H9 (cell line): ENCODE data around the gene INTS6L. TPM values are rescaled to one million over a fixed set of nuclear protein-coding genes. Genes with fewer than 3 reads are reported as not detected.

Source experiments
- DNase-seq: peaks from one replicate; pipeline ENCODE4 v3.0.0-alpha.2; 2017
- H2AFZ ChIP-seq: one replicate; pipeline ENCODE4 v1.6.1; 2013; ENCODE audit warnings: mild to moderate bottlenecking, low read length, control low read depth, moderate library complexity
- H2AK5ac ChIP-seq: 2 replicates; pipeline ENCODE4 v1.6.1; 2013; ENCODE audit warnings: low read length, control low read depth, mixed read lengths; ENCODE audit not compliant: insufficient read length
- H2BK120ac ChIP-seq: one replicate; pipeline ENCODE4 v1.6.1; 2013; ENCODE audit warnings: low read depth, mild to moderate bottlenecking, low read length, control low read depth, inconsistent platforms; ENCODE audit not compliant: poor library complexity, severe bottlenecking
- H2BK12ac ChIP-seq: 2 replicates; pipeline ENCODE4 v1.6.1; 2013; ENCODE audit warnings: low read length, control low read depth, mixed read lengths, low read depth; ENCODE audit not compliant: insufficient read length
- H2BK15ac ChIP-seq: 2 replicates; pipeline ENCODE4 v1.6.1; 2013; ENCODE audit warnings: low read depth, low read length, control low read depth
- H2BK20ac ChIP-seq: one replicate; pipeline ENCODE4 v1.6.1; 2013; ENCODE audit warnings: low read depth, mild to moderate bottlenecking, low read length, control low read depth, inconsistent platforms; ENCODE audit not compliant: poor library complexity, severe bottlenecking
- H2BK5ac ChIP-seq: 2 replicates; pipeline ENCODE4 v1.6.1; 2013; ENCODE audit warnings: low read length, control low read depth, mixed read lengths; ENCODE audit not compliant: insufficient read length
- H3K14ac ChIP-seq: 2 replicates; pipeline ENCODE4 v1.6.1; 2013; ENCODE audit warnings: low read length, control low read depth; ENCODE audit not compliant: insufficient read depth
- H3K18ac ChIP-seq: 2 replicates; pipeline ENCODE4 v1.6.1; 2013; ENCODE audit warnings: low read depth, mild to moderate bottlenecking, mixed read lengths, low read length, control low read depth; ENCODE audit not compliant: insufficient read length
- H3K23ac ChIP-seq: 2 replicates; pipeline ENCODE4 v1.6.1; 2013; ENCODE audit warnings: low read length, control low read depth, mixed read lengths, low read depth; ENCODE audit not compliant: insufficient read length
- H3K23me2 ChIP-seq: 2 replicates; pipeline ENCODE4 v1.6.1; 2013; ENCODE audit warnings: low read depth, mild to moderate bottlenecking, mixed read lengths, low read length, control low read depth; ENCODE audit not compliant: insufficient read length, poor library complexity, severe bottlenecking
- H3K27ac ChIP-seq: 2 replicates; pipeline ENCODE4 v1.5.1; 2013; ENCODE audit warnings: low read length, control low read depth, mixed read lengths, low read depth; ENCODE audit not compliant: insufficient read length
- H3K27me3 ChIP-seq: 2 replicates; pipeline ENCODE4 v1.6.1; 2013; ENCODE audit warnings: low read length, control low read depth, inconsistent platforms; ENCODE audit not compliant: insufficient read depth
- H3K4ac ChIP-seq: 2 replicates; pipeline ENCODE4 v1.6.1; 2013; ENCODE audit warnings: low read depth, mild to moderate bottlenecking, control low read depth, inconsistent platforms, low read length, moderate library complexity
- H3K4me1 ChIP-seq: 2 replicates; pipeline ENCODE4 v1.6.1; 2013; ENCODE audit warnings: low read length, control low read depth, inconsistent platforms; ENCODE audit not compliant: insufficient read depth
- H3K4me2 ChIP-seq: 2 replicates; pipeline ENCODE4 v1.6.1; 2013; ENCODE audit warnings: low read length, control low read depth, mixed read lengths; ENCODE audit not compliant: insufficient read length, insufficient read depth
- H3K56ac ChIP-seq: 2 replicates; pipeline ENCODE4 v1.6.1; 2013; ENCODE audit warnings: low read depth, mild to moderate bottlenecking, mixed read lengths, low read length, control low read depth; ENCODE audit not compliant: insufficient read length
- H3K79me1 ChIP-seq: 2 replicates; pipeline ENCODE4 v1.6.1; 2013; ENCODE audit warnings: low read depth, mild to moderate bottlenecking, moderate library complexity, low read length, control low read depth, inconsistent platforms; ENCODE audit not compliant: insufficient read depth, poor library complexity, severe bottlenecking
- H3K79me2 ChIP-seq: 2 replicates; pipeline ENCODE4 v1.6.1; 2013; ENCODE audit warnings: low read length, control low read depth, inconsistent platforms; ENCODE audit not compliant: insufficient read depth
- H3K9ac ChIP-seq: 2 replicates; pipeline ENCODE4 v1.6.1; 2013; ENCODE audit warnings: low read length, control low read depth, mixed read lengths; ENCODE audit not compliant: insufficient read length; ENCODE audit errors: extremely low read depth
- H3K9me3 ChIP-seq: one replicate; pipeline ENCODE4 v1.6.1; 2013; ENCODE audit warnings: low read depth, low read length, inconsistent platforms; ENCODE audit not compliant: control insufficient read depth
- H3T11ph ChIP-seq: one replicate; pipeline ENCODE4 v1.6.1; 2013; ENCODE audit warnings: mild to moderate bottlenecking, low read length, control low read depth, inconsistent platforms
- H4K20me1 ChIP-seq: one replicate; pipeline ENCODE4 v1.6.1; 2013; ENCODE audit not compliant: control insufficient read depth, insufficient read length, insufficient read depth
- H4K5ac ChIP-seq: 2 replicates; pipeline ENCODE4 v1.6.1; 2013; ENCODE audit warnings: low read depth, mild to moderate bottlenecking, mixed read lengths, low read length, control low read depth; ENCODE audit not compliant: insufficient read length
- H4K8ac ChIP-seq: replicated peaks from 2 replicates; pipeline ENCODE4 v1.6.1; 2013; ENCODE audit warnings: low read length, control low read depth, mixed read lengths, low read depth; ENCODE audit not compliant: insufficient read length
- H4K91ac ChIP-seq: 2 replicates; pipeline ENCODE4 v1.6.1; 2013; ENCODE audit warnings: low read depth, mild to moderate bottlenecking, moderate library complexity, mixed read lengths, low read length, control low read depth; ENCODE audit not compliant: insufficient read length
- H3K27ac Mint-ChIP-seq, 3 experiments: 2 replicates in 2 of 3; 3 replicates in 1 of 3; pipeline ENCODE4 v1.8.0; 2020 to 2021; ENCODE audit warnings: mixed read lengths in 3 of 3, mild to moderate bottlenecking in 1 of 3, moderate library complexity in 1 of 3
- H3K27me3 Mint-ChIP-seq: 2 replicates; pipeline ENCODE4 v1.8.0; 2021; ENCODE audit warnings: low read depth, mild to moderate bottlenecking, moderate library complexity, mixed read lengths
- H3K36me3 Mint-ChIP-seq, 3 experiments: 2 replicates in 2 of 3; 3 replicates in 1 of 3; pipeline ENCODE4 v1.8.0; 2020 to 2021; ENCODE audit warnings: low read depth in 3 of 3, mixed read lengths in 3 of 3; ENCODE audit not compliant: insufficient read depth in 1 of 3
- H3K4me1 Mint-ChIP-seq, 2 experiments: 2 replicates each; pipeline ENCODE4 v1.8.0; 2020; ENCODE audit warnings: mixed read lengths in 2 of 2
- H3K4me3 Mint-ChIP-seq, 2 experiments: 2 replicates in 1 of 2; 3 replicates in 1 of 2; pipeline ENCODE4 v1.8.0; 2020 to 2021; ENCODE audit warnings: mild to moderate bottlenecking in 2 of 2, mixed read lengths in 2 of 2, moderate library complexity in 1 of 2
- H3K9me3 Mint-ChIP-seq, 2 experiments: 2 replicates in 1 of 2; 3 replicates in 1 of 2; pipeline ENCODE4 v1.8.0; 2020; ENCODE audit warnings: mild to moderate bottlenecking in 2 of 2, mixed read lengths in 2 of 2, moderate library complexity in 1 of 2
- CTCF ChIP-seq: fragments of 200-600 bp; sonication (generic); conservative IDR thresholded peaks from 3 replicates; pipeline ENCODE4 v1.8.0; 2021; ENCODE audit warnings: antibody characterized with exemption, mild to moderate bottlenecking
- WGBS: extraction: QIAGEN DNeasy Blood & Tissue Kit; methylation state at CpG from one replicate; pipeline ENCODE4 v1.1.7; 2013; ENCODE audit warnings: missing lambda C conversion rate, low lambda C conversion rate, mixed read lengths; ENCODE audit not compliant: insufficient read length; ENCODE audit errors: extremely low coverage; 5-methylcytosine and 5-hydroxymethylcytosine counted together
- total RNA-seq: library from RNA; stranded (reverse); gene quantifications from 2 replicates; pipeline ENCODE4 v1.2.1, GENCODE V29; 2021

The INTS6L gene
- total RNA-seq, 1 experiment from 2014 or later: 7.8 TPM

DNA sequence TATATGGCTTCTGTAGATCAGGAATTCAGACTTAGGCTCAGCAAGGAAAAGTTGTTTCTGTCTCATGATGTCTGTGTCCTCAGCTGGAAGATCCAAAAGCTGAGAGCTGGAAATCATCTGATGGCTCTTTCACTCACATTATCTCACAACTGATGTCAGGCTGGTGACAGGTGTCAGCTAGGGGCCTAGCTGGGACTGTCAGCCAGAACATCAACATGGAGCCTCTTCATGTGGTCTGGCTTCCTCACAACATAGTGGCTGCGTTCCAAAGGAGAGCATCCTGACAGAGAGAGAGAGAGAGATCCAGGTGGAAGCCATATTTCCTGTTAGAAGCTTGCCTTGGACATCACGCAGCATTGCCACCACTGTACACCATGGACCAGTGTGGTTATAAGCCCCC is 10.6 kb upstream of the INTS6L start:
- no peak overlapping the region for H3K4me3 Mint-ChIP-seq
- no peak overlapping the region for H2BK120ac ChIP-seq
- H3K4me2 ChIP-seq: no peak overlapping the region
- no peak overlapping the region for H4K8ac ChIP-seq
- no peak overlapping the region for H4K91ac ChIP-seq
- H3K27me3 ChIP-seq: no peaks in the 10 kb centered on the region
- no CpG with 5 or more reads among the region's 2 CpGs for WGBS
- no peak overlapping the region for H2BK12ac ChIP-seq
- no peak for DNase-seq
- H2BK15ac ChIP-seq: no peak overlapping the region
- TF ChIP-seq CTCF: no peak
- H4K5ac ChIP-seq: no peak overlapping the region
- H4K20me1 ChIP-seq: no peaks in the 10 kb centered on the region
- no peak overlapping the region for H3K18ac ChIP-seq
- H3K79me2 ChIP-seq: no peaks in the 10 kb centered on the region
- no peaks in the 10 kb centered on the region for H3K4me1 ChIP-seq
- no peak overlapping the region for H3K23ac ChIP-seq
- H3K27ac Mint-ChIP-seq: no peak overlapping the region
- H2BK5ac ChIP-seq: no peak overlapping the region
- no peak overlapping the region for H3K27ac ChIP-seq
- peaks cover 49 to 59% of the 10 kb centered on the region in 2 experiments for H3K9me3 Mint-ChIP-seq
- H3K9ac ChIP-seq: no peak overlapping the region
- no peak overlapping the region for H2AFZ ChIP-seq
- no peak overlapping the region for H3K14ac ChIP-seq
- no peak overlapping the region for H3T11ph ChIP-seq
- H3K79me1 ChIP-seq: no peaks in the 10 kb centered on the region
- H3K27me3 Mint-ChIP-seq: no peaks in the 10 kb centered on the region; the same call in 1 of the 2 replicates
- no peak overlapping the region for H2BK20ac ChIP-seq
- H3K36me3 Mint-ChIP-seq: peaks cover 0 to 4% (median 3%) of the 10 kb centered on the region in 3 experiments; a peak in 2 of 7 replicates
- no peaks in the 10 kb centered on the region for H3K23me2 ChIP-seq
- no peak overlapping the region for H3K56ac ChIP-seq
- no peak overlapping the region for H3K4ac ChIP-seq
- no peaks in the 10 kb centered on the region for H3K4me1 Mint-ChIP-seq
- peaks cover 25% of the 10 kb centered on the region for H3K9me3 ChIP-seq
- no peak overlapping the region for H2AK5ac ChIP-seq
